IPS-18c (cell line): ENCODE measurements around the gene C3orf70.
A peak's percentile ranks its signal among the peaks of the same experiment; 100 is the strongest.

Source experiments
- H3K4me3 ChIP-seq: 2 replicates; pipeline ENCODE4 v1.7.0; 2013; ENCODE audit warnings: low read depth, mild to moderate bottlenecking, low read length, moderate library complexity; ENCODE audit not compliant: insufficient read depth
- H3K9me3 ChIP-seq: one replicate; pipeline ENCODE4 v1.6.1; 2013; ENCODE audit warnings: mild to moderate bottlenecking, low read length, moderate library complexity; ENCODE audit not compliant: control insufficient read depth, insufficient read depth

The C3orf70 gene

GRCh38 chr3:185152410-185153170, at the start of gene C3orf70:
C3orf70 (minus strand) TSS chr3:185153060; CDS start chr3:185152823, 237 bp downstream.
- H3K9me3 ChIP-seq: no peaks in the 10 kb centered on the region

GRCh38 chr3:185200639-185201038, 47.8 kb upstream of the C3orf70 start:
- Histone ChIP-seq H3K9me3 (no peaks in the 10 kb centered on the region), H3K4me3 (no peak overlapping the region)

More at GRCh38 chr3:185152410-185153170, at the start of gene C3orf70:
- H3K4me3 ChIP-seq: peak within 1 kb of the TSS; percentile 66

- H3K9me3 ChIP-seq: no peaks in the 10 kb centered on the region
- H3K4me3 ChIP-seq: no peak overlapping the region
These were observed 46.8 kb upstream of the C3orf70 start for GRCh38 chr3:185199671-185200070.

- no peaks in the 10 kb centered on the region for H3K9me3 ChIP-seq
- no peak overlapping the region for H3K4me3 ChIP-seq
These were observed 46.3 kb upstream of the C3orf70 start for GRCh38 chr3:185199206-185199605.

GRCh38 chr3:185197068-185197467, 44.2 kb upstream of the C3orf70 start:
- no peaks in the 10 kb centered on the region for H3K9me3 ChIP-seq

GRCh38 chr3:185195652-185196051, 42.8 kb upstream of the C3orf70 start:
- Histone ChIP-seq H3K4me3 (no peak overlapping the region), H3K9me3 (no peaks in the 10 kb centered on the region)

More at GRCh38 chr3:185197068-185197467, 44.2 kb upstream of the C3orf70 start:
- no peak overlapping the region for H3K4me3 ChIP-seq

- Histone ChIP-seq H3K4me3 (no peak overlapping the region), H3K9me3 (no peaks in the 10 kb centered on the region)
These were observed 36.0 kb upstream of the C3orf70 start for GRCh38 chr3:185188816-185189215.

- no peaks in the 10 kb centered on the region for H3K9me3 ChIP-seq
- H3K4me3 ChIP-seq: no peak overlapping the region
These were observed 34.5 kb upstream of the C3orf70 start for GRCh38 chr3:185187391-185187790.

GRCh38 chr3:185176750-185177359, 24.0 kb upstream of the C3orf70 start:
- Histone ChIP-seq H3K4me3 (no peak overlapping the region), H3K9me3 (no peaks in the 10 kb centered on the region)

- Histone ChIP-seq H3K4me3 (no peak overlapping the region), H3K9me3 (no peaks in the 10 kb centered on the region)
These were observed 22.6 kb upstream of the C3orf70 start for GRCh38 chr3:185175370-185175987.

- H3K4me3 ChIP-seq: no peak overlapping the region
These were observed 19.5 kb upstream of the C3orf70 start for GRCh38 chr3:185172086-185173049.

GRCh38 chr3:185164428-185165217, 11.8 kb upstream of the C3orf70 start:
- H3K4me3 ChIP-seq: no peak overlapping the region
- no peaks in the 10 kb centered on the region for H3K9me3 ChIP-seq

More at GRCh38 chr3:185172086-185173049, 19.5 kb upstream of the C3orf70 start:
- H3K9me3 ChIP-seq: no peaks in the 10 kb centered on the region

GRCh38 chr3:185162634-185163033, 9.8 kb upstream of the C3orf70 start:
- Histone ChIP-seq H3K4me3 (no peak overlapping the region), H3K9me3 (no peaks in the 10 kb centered on the region)

GRCh38 chr3:185161761-185162160, 8.9 kb upstream of the C3orf70 start:
- no peak overlapping the region for H3K4me3 ChIP-seq
- no peaks in the 10 kb centered on the region for H3K9me3 ChIP-seq

- Histone ChIP-seq H3K9me3 (no peaks in the 10 kb centered on the region), H3K4me3 (no peak overlapping the region)
These were observed 4.5 kb upstream of the C3orf70 start for GRCh38 chr3:185157347-185157746.

- H3K4me3 ChIP-seq: no peak overlapping the region
- H3K9me3 ChIP-seq: no peaks in the 10 kb centered on the region
These were observed 2.8 kb upstream of the C3orf70 start for GRCh38 chr3:185155678-185156077.
